PC-3 (cell line): ENCODE measurements around the gene ZC3HAV1L. TPM values are rescaled to one million over a fixed set of nuclear protein-coding genes. Genes with fewer than 3 reads are reported as not detected.
"Not testable (repeated sequence)": the region's sequence is repeated elsewhere in the genome, so short reads cannot be mapped to it uniquely, and the experiment has no call there.

Source experiments
- ATAC-seq: fragments of 200-7000 bp; cut with Tn5 transposase; 2 replicates; pipeline ENCODE4 v1.9.1; 2020; ENCODE audit warnings: mild to moderate bottlenecking, moderate library complexity
- BruUV-seq: library from RNA; stranded (reverse); fragments of 400-500 nt; replicated peaks from 2 replicates; lab custom pipeline; 2021; lab: Mats Ljungman, UMichigan
- CTCF ChIA-PET: fragments of 300-600 bp; sonication (Branson Sonifier 250); formaldehyde crosslinking; loops from one replicate; lab custom pipeline; 2022; ENCODE audit warnings: antibody characterized with exemption; lab: Charles Lee
- POLR2A ChIA-PET: fragments of 300-600 bp; sonication (Branson Sonifier 250); formaldehyde crosslinking; loops from one replicate; lab custom pipeline; 2022; ENCODE audit warnings: antibody characterized with exemption; ENCODE audit not compliant: unreplicated experiment; lab: Charles Lee
- DNase-seq: peaks from one replicate; pipeline ENCODE4 v3.0.0-alpha.2; 2015
- H2AFZ ChIP-seq: fragments of 300-600 bp; sonication (generic); 2 replicates; pipeline ENCODE4 v1.6.0; 2016; ENCODE audit warnings: antibody characterized with exemption, low read length
- H3F3A ChIP-seq: fragments of 300-600 bp; sonication (generic); one replicate; pipeline ENCODE4 v1.6.0; 2017; ENCODE audit warnings: antibody characterized with exemption, low read length, control low read depth, mild to moderate bottlenecking; ENCODE audit not compliant: unreplicated experiment
- H3K27ac ChIP-seq: fragments of 300-600 bp; sonication (generic); 2 replicates; pipeline ENCODE4 v1.5.1; 2016; ENCODE audit warnings: mild to moderate bottlenecking, low read length
- H3K27me3 ChIP-seq: fragments of 300-600 bp; sonication (generic); 2 replicates; pipeline ENCODE4 v1.6.1; 2016; ENCODE audit warnings: low read length, mixed read lengths
- H3K36me3 ChIP-seq: fragments of 300-600 bp; sonication (generic); 2 replicates; pipeline ENCODE4 v1.6.1; 2016; ENCODE audit warnings: low read depth, mixed run types, low read length, mixed read lengths
- H3K4me1 ChIP-seq: fragments of 300-600 bp; sonication (generic); 2 replicates; pipeline ENCODE4 v1.5.1; 2016; ENCODE audit warnings: low read length; ENCODE audit not compliant: insufficient read depth
- H3K4me2 ChIP-seq: fragments of 300-600 bp; sonication (generic); 2 replicates; pipeline ENCODE4 v1.6.0; 2016; ENCODE audit warnings: low read length
- H3K4me3 ChIP-seq: fragments of 300-600 bp; sonication (generic); 2 replicates; pipeline ENCODE4 v1.5.1; 2016; ENCODE audit warnings: mild to moderate bottlenecking, low read length, mixed read lengths
- H3K79me2 ChIP-seq: fragments of 300-600 bp; sonication (generic); 2 replicates; pipeline ENCODE4 v1.6.1; 2017; ENCODE audit warnings: low read length, mixed read lengths
- H3K9ac ChIP-seq: fragments of 300-600 bp; sonication (generic); 2 replicates; pipeline ENCODE4 v1.6.0; 2016; ENCODE audit warnings: mild to moderate bottlenecking, low read length
- H3K9me2 ChIP-seq: fragments of 300-600 bp; sonication (generic); replicated peaks from 2 replicates; pipeline ENCODE4 v1.6.1; 2016; ENCODE audit warnings: mixed run types, low read length, mixed read lengths
- H3K9me3 ChIP-seq: fragments of 300-600 bp; sonication (generic); 2 replicates; pipeline ENCODE4 v1.6.1; 2016; ENCODE audit warnings: low read length, mixed read lengths
- H4K20me1 ChIP-seq: fragments of 300-600 bp; sonication (generic); 2 replicates; pipeline ENCODE4 v1.6.1; 2016; ENCODE audit warnings: low read length, mixed read lengths
- EZH2 ChIP-seq: fragments of 300-600 bp; sonication (generic); IDR thresholded peaks from one replicate; pipeline ENCODE4 v1.6.1; 2017; ENCODE audit warnings: antibody characterized with exemption, mild to moderate bottlenecking, low read length; ENCODE audit not compliant: unreplicated experiment
- EZH2phosphoT487 ChIP-seq: fragments of 300-600 bp; sonication (generic); IDR thresholded peaks from 2 replicates; pipeline ENCODE4 v1.6.1; 2018; ENCODE audit warnings: mild to moderate bottlenecking, antibody characterized with exemption, low read length, borderline replicate concordance
- intact Hi-C: fragments of 100-400 bp; cut with micrococcal nuclease; formaldehyde crosslinking; loops from 2 replicates; pipeline ENCODE4 v1.9.0; 2023
- total RNA-seq: library from RNA; depleted of rRNA; stranded (reverse); fragments of >200 nt; gene quantifications from 2 replicates; pipeline ENCODE4 v1.2.3, GENCODE V29; 2014
- TF ChIP-seq, protein P1 (sequence below): fragments of 300-600 bp; sonication (generic); conservative IDR thresholded peaks from 2 replicates; pipeline ENCODE4 v1.5.1; 2017; ENCODE audit warnings: antibody characterized with exemption, low read depth, mild to moderate bottlenecking, low read length

The ZC3HAV1L gene
- total RNA-seq, 1 experiment from 2014 or later, result 8.2 TPM

DNA sequence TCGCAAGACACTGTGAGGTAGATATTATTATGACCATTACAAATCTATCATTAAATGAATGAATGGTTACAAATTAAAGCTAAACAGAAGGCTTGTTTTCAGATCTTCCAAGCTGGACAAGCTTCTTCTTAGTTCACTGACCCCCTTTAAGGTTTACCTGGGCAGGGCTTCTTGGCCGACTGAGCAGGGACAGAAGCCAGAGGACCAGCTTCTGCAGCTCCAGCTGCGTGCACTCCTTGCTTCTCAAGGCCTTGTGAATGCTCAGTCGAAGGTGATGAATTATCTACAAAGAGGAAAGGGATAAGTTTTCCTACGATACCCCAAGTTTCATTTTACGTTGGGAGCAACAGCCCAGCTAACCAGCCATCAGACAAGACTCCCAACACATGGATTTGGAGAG is 9.3 kb downstream of the ZC3HAV1L start:
- ChIA-PET CTCF (no interaction called here), POLR2A (no interaction called here)
- no peaks in the 10 kb centered on the region for H3K27me3 ChIP-seq
- H3K4me2 ChIP-seq, result no peak overlapping the region
- intact Hi-C loops, result no loop called here
- no peak for TF ChIP-seq EZH2phosphoT487
- TF ChIP-seq EZH2, result no peak
- TF ChIP-seq, protein P1, sequence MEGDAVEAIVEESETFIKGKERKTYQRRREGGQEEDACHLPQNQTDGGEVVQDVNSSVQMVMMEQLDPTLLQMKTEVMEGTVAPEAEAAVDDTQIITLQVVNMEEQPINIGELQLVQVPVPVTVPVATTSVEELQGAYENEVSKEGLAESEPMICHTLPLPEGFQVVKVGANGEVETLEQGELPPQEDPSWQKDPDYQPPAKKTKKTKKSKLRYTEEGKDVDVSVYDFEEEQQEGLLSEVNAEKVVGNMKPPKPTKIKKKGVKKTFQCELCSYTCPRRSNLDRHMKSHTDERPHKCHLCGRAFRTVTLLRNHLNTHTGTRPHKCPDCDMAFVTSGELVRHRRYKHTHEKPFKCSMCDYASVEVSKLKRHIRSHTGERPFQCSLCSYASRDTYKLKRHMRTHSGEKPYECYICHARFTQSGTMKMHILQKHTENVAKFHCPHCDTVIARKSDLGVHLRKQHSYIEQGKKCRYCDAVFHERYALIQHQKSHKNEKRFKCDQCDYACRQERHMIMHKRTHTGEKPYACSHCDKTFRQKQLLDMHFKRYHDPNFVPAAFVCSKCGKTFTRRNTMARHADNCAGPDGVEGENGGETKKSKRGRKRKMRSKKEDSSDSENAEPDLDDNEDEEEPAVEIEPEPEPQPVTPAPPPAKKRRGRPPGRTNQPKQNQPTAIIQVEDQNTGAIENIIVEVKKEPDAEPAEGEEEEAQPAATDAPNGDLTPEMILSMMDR, result no peak
- H4K20me1 ChIP-seq, result peaks cover 3% of the 10 kb centered on the region; the same call in 1 of the 2 replicates
- no peak overlapping the region for H3K9ac ChIP-seq
- H3K79me2 ChIP-seq, result peaks cover 2% of the 10 kb centered on the region; the same call in 1 of the 2 replicates
- no peak overlapping the region for H2AFZ ChIP-seq
- BruUV-seq, result no TSS peak
- no peak for ATAC-seq
- no peaks in the 10 kb centered on the region for H3F3A ChIP-seq
- H3K9me2 ChIP-seq, result no peaks in the 10 kb centered on the region
- no peak overlapping the region for H3K27ac ChIP-seq
- peaks cover 53% of the 10 kb centered on the region for H3K36me3 ChIP-seq
- H3K4me3 ChIP-seq, result no peak overlapping the region
- no peaks in the 10 kb centered on the region for H3K4me1 ChIP-seq
- H3K9me3 ChIP-seq, result no peaks in the 10 kb centered on the region
- no peak for DNase-seq

DNA sequence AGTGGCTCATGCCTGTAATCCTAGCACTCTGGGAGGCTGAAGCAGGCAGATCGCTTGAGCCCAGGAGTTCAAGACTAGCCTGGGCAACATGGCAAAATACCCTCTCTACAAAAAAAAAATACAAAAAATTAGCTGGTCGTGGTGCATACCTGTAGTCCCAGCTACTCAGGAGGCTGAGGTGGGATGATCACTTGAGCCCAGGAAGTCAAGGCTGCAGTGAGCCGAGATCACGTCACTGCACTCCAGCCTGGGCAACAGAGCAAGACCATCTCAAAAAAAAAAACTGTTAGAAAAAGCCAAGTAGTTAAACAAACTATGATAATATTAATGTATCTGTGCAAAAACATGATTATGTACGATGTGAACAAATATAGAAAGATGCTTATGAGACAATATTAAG is 10.0 kb downstream of the ZC3HAV1L start:
- H2AFZ ChIP-seq, H3K27ac ChIP-seq, H4K20me1 ChIP-seq, H3K4me3 ChIP-seq, H3K27me3 ChIP-seq, H3K9me3 ChIP-seq, ATAC-seq, H3K4me1 ChIP-seq, CTCF ChIA-PET, H3K79me2 ChIP-seq, H3K9me2 ChIP-seq, intact Hi-C loops, DNase-seq, H3F3A ChIP-seq, H3K9ac ChIP-seq, BruUV-seq, POLR2A ChIA-PET, H3K4me2 ChIP-seq: not testable (repeated sequence)
- H3K36me3 ChIP-seq, result peaks cover 56% of the 10 kb centered on the region

DNA sequence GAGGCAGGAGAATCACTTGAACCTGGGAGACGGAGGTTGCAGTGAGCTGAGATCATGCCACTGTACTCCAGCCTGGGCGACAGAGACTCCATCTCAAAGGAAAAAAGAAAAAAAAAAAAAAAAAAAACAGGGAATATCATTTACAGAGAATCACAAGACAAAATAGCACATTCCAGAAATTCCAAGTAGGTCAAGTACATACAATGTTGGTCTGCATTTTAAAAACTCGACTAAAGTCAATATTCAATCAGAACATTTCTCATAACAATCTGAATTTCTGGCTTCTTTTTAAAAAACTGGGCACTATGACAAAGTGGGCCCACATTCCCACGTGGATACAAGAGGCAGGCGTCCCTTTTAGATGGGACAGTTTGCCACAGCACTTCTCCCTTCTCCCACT is 12.8 kb downstream of the ZC3HAV1L start:
- Histone ChIP-seq H3F3A (no peaks in the 10 kb centered on the region), H4K20me1 (peaks cover 3% of the 10 kb centered on the region; the same call in 1 of the 2 replicates), H3K36me3 (peaks cover 41% of the 10 kb centered on the region), H3K4me1 (no peaks in the 10 kb centered on the region), H3K9me2 (no peaks in the 10 kb centered on the region), H3K9me3 (no peaks in the 10 kb centered on the region), H2AFZ (no peak overlapping the region), H3K27me3 (no peaks in the 10 kb centered on the region), H3K4me3 (no peak overlapping the region), H3K79me2 (no peaks in the 10 kb centered on the region), H3K27ac (no peak overlapping the region), H3K4me2 (no peak overlapping the region), H3K9ac (no peak overlapping the region)
- TF ChIP-seq, protein P1, result no peak
- ChIA-PET CTCF (no interaction called here), POLR2A (no interaction called here)
- no TSS peak for BruUV-seq
- DNase-seq (no peak), ATAC-seq (no peak)
- intact Hi-C loops, result no loop called here
